ENCODE measurements around the gene ATAD3B. TPM values are rescaled to one million over a fixed set of nuclear protein-coding genes. Genes with fewer than 3 reads are reported as not detected.
A peak's percentile ranks its signal among the peaks of the same experiment; 100 is the strongest.

ATAD3B gene
- total and polyA plus RNA-seq, 2 of the 13 experiments (the other 11 are each of a cell fraction or from before 2014, with no cell fraction given): 9.6 to 31.1 TPM

- TF ChIP-seq THAP7 (CRISPR knock-in tag; IDR thresholded peaks at IDR 0.05) (no peak), ZNF333 (CRISPR knock-in tag; IDR thresholded peaks at IDR 0.05; ENCODE audit: borderline replicate concordance) (peak; percentile 62; the same call in 1 of the 2 replicates), ZNF597 (CRISPR knock-in tag; IDR thresholded peaks at IDR 0.05) (no peak), ARNT2 (CRISPR knock-in tag; IDR thresholded peaks at IDR 0.05; ENCODE audit: low read depth) (0 out of 2 replicates have a peak, but pooled peaks have one; percentile 33), ZFY (CRISPR knock-in tag; IDR thresholded peaks at IDR 0.05) (peak; percentile 46), BHLHE40 (IDR thresholded peaks at IDR 0.05; ENCODE audit: low read length) (no peak), ZNF276 (CRISPR knock-in tag; IDR thresholded peaks at IDR 0.05; ENCODE audit: low read depth) (no peak), BRCA1 (CRISPR knock-in tag; IDR thresholded peaks at IDR 0.05) (no peak), ZNF331 (CRISPR knock-in tag; IDR thresholded peaks at IDR 0.05) (peak; percentile 49), ZSCAN22 (CRISPR knock-in tag; IDR thresholded peaks at IDR 0.05) (no peak), HMGA1 (CRISPR knock-in tag; conservative IDR thresholded peaks at IDR 0.05) (no peak), ZNF615 (CRISPR knock-in tag; IDR thresholded peaks at IDR 0.05; ENCODE audit: borderline replicate concordance) (no peak), CSRNP2 (CRISPR knock-in tag; conservative IDR thresholded peaks at IDR 0.05; ENCODE audit: low read depth) (no peak), ATF4 (CRISPR knock-in tag; IDR thresholded peaks at IDR 0.05) (peak in 1 of 2 experiments; percentile 56; a peak in 2 of 4 replicates), AFF4 (CRISPR knock-in tag; IDR thresholded peaks at IDR 0.05) (no peak), FOXK2 (IDR thresholded peaks at IDR 0.05) (no peak), ZNF160 (CRISPR knock-in tag; IDR thresholded peaks at IDR 0.05) (0 out of 2 replicates have a peak, but pooled peaks have one; percentile 36), ZNF326 (CRISPR knock-in tag; IDR thresholded peaks at IDR 0.05; ENCODE audit: borderline replicate concordance) (no peak), ATF1 (CRISPR knock-in tag; IDR thresholded peaks at IDR 0.05) (peak; percentile 96)
These were observed at the start of gene ATAD3B (continued) for GRCh38 chr1:1471389-1472052.
